ENCODE results near the gene SLC48A1.

DNA sequence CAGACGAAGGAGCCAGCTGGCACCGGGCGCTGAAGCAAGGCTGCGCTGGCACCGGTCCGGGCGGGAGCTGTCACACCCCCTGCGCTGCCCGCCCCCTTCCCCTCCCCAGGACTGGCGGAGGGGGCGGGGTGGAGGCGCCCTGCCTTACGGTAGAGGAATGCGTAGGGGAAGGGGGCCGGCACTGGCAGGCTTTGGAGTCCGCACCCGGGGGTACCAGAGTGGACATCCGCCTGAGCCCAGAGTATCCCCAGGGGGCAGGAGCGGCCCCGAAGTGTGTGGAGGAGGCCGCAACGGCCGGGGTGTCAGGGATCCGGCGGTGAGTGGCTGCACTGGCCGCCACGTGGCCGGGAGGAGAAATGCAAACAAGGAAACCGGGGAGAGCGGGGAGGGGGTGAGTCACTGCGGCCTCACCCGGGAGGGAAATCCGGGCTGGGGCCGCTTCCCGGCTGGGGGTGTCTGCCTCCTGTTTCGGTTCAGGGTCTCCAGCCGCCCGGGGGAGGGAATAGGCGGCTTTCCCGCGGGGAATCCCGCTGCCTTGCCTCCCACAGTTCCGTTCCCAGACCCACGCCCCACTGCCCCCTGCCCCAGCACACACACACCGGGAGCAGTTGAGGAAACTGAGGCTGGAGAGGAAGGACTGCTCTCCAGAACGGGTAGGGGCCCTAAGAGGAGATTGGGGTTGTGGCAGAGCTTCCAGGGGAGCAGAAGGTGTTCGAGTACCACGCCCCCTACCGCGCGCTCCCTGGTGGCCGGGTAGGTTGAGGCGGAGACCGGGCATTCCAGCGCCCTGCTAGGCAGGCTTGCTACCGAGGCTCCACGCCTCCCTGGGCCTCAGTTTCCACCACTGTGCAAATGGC lies 14.0 kb upstream of the SLC48A1 start, which contains the start of gene RAPGEF3:
- TF ChIP-seq, protein P1, sequence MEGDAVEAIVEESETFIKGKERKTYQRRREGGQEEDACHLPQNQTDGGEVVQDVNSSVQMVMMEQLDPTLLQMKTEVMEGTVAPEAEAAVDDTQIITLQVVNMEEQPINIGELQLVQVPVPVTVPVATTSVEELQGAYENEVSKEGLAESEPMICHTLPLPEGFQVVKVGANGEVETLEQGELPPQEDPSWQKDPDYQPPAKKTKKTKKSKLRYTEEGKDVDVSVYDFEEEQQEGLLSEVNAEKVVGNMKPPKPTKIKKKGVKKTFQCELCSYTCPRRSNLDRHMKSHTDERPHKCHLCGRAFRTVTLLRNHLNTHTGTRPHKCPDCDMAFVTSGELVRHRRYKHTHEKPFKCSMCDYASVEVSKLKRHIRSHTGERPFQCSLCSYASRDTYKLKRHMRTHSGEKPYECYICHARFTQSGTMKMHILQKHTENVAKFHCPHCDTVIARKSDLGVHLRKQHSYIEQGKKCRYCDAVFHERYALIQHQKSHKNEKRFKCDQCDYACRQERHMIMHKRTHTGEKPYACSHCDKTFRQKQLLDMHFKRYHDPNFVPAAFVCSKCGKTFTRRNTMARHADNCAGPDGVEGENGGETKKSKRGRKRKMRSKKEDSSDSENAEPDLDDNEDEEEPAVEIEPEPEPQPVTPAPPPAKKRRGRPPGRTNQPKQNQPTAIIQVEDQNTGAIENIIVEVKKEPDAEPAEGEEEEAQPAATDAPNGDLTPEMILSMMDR (IDR thresholded peaks at IDR 0.05; ENCODE audit: extremely low read depth in 1 of 2, insufficient read depth in 1 of 2, low read depth in 1 of 2, low read length in 2 of 2), result peak; percentile 43 to 70
- TF ChIP-seq MYC (IDR thresholded peaks at IDR 0.05; ENCODE audit: low read depth, low read length), result peak; percentile 53
- peak; percentile 91 for TF ChIP-seq POLR2AphosphoS5 (IDR thresholded peaks at IDR 0.05; ENCODE audit: insufficient read depth, low read depth, low read length)
- TF ChIP-seq EZH2 (IDR thresholded peaks at IDR 0.05; ENCODE audit: borderline replicate concordance, low read depth, low read length, severe bottlenecking), result no peak
- TF ChIP-seq JUN (IDR thresholded peaks at IDR 0.05; ENCODE audit: borderline replicate concordance, insufficient read depth, insufficient read length, low read depth), result peak; percentile 67
- TF ChIP-seq, protein P2, sequence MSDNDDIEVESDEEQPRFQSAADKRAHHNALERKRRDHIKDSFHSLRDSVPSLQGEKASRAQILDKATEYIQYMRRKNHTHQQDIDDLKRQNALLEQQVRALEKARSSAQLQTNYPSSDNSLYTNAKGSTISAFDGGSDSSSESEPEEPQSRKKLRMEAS (IDR thresholded peaks at IDR 0.05; ENCODE audit: insufficient read depth, insufficient read length), result peak; percentile 88
- peak; percentile 97 for TF ChIP-seq FOS (IDR thresholded peaks at IDR 0.05; ENCODE audit: borderline replicate concordance, insufficient read depth, low read length)
- peak; percentile 67 for TF ChIP-seq POLR2A (IDR thresholded peaks at IDR 0.05; ENCODE audit: low read depth, low read length)

Measured in endothelial cell of umbilical vein (primary cell).